Measurements from ENCODE around the gene PLCB4.

The PLCB4 gene

GRCh38 chr20:9179193-9179802 lies 110.4 kb downstream of the PLCB4 start:
- in situ Hi-C loops (cut with MboI; ENCODE audit: low pct_unique_long_range_greater_than_20kb, low sequenced_read_pairs, unreplicated experiment) = no loop called here
- TF ChIP-seq CTCF (IDR thresholded peaks at IDR 0.05; ENCODE audit: extremely low read depth, insufficient read depth, missing control alignments) = no peak
- no peak for DNase-seq (ENCODE audit: low spot score)

DNA sequence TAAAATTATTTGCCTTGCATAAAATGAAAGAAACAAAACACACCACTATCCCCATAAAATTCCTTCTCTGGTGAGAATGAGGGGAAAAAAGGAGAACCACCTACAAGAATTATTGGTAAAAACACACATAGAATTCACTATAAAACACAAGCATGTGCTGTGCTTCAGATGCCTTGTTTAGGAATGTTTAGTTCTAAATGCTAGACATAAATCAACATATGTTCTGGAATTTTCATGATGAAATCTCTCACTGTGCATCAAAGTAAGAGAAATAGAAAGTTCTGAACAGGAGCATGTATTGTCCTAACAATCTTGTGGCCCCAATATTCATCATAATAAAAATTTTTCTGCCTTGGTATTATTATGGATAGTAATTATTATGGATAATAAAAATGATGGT lies 111.0 kb downstream of the PLCB4 start:
- no peak for DNase-seq (ENCODE audit: low spot score)
- TF ChIP-seq CTCF (IDR thresholded peaks at IDR 0.05; ENCODE audit: extremely low read depth, insufficient read depth, missing control alignments) = no peak
- in situ Hi-C loops (cut with MboI; ENCODE audit: low pct_unique_long_range_greater_than_20kb, low sequenced_read_pairs, unreplicated experiment) = no loop called here

- TF ChIP-seq CTCF (IDR thresholded peaks at IDR 0.05; ENCODE audit: extremely low read depth, insufficient read depth, missing control alignments) = no peak
- no peak for DNase-seq (ENCODE audit: low spot score)
- in situ Hi-C loops (cut with MboI; ENCODE audit: low pct_unique_long_range_greater_than_20kb, low sequenced_read_pairs, unreplicated experiment) = no loop called here
Observed at GRCh38 chr20:9180481-9181257, 111.8 kb downstream of the PLCB4 start.

GRCh38 chr20:9185511-9185910 lies 116.6 kb downstream of the PLCB4 start:
- TF ChIP-seq CTCF (IDR thresholded peaks at IDR 0.05; ENCODE audit: extremely low read depth, insufficient read depth, missing control alignments) = no peak
- in situ Hi-C loops (cut with MboI; ENCODE audit: low pct_unique_long_range_greater_than_20kb, low sequenced_read_pairs, unreplicated experiment) = no loop called here
- DNase-seq (ENCODE audit: low spot score) = no peak

- no peak for TF ChIP-seq CTCF (IDR thresholded peaks at IDR 0.05; ENCODE audit: extremely low read depth, insufficient read depth, missing control alignments)
- no peak for DNase-seq (ENCODE audit: low spot score)
Observed at GRCh38 chr20:9186396-9186795, 117.5 kb downstream of the PLCB4 start.

GRCh38 chr20:9195031-9195430 lies 126.1 kb downstream of the PLCB4 start:
- in situ Hi-C loops (cut with MboI; ENCODE audit: low pct_unique_long_range_greater_than_20kb, low sequenced_read_pairs, unreplicated experiment) = no loop called here
- no peak for DNase-seq (ENCODE audit: low spot score)
- TF ChIP-seq CTCF (IDR thresholded peaks at IDR 0.05; ENCODE audit: extremely low read depth, insufficient read depth, missing control alignments) = no peak

More at GRCh38 chr20:9186396-9186795, 117.5 kb downstream of the PLCB4 start:
- in situ Hi-C loops (cut with MboI; ENCODE audit: low pct_unique_long_range_greater_than_20kb, low sequenced_read_pairs, unreplicated experiment) = no loop called here

Data from GM13977 (cell line).